SU-DHL-6 (cell line): ENCODE results near the gene EEFSEC.

Source experiments
- H2AFZ ChIP-seq: fragments of 200-600 bp; sonication (generic); 2 replicates; pipeline ENCODE4 v1.6.1; 2014; ENCODE audit warnings: low read depth, mild to moderate bottlenecking, moderate library complexity, mixed read lengths, antibody characterized with exemption, low read length; ENCODE audit not compliant: severe bottlenecking
- H3F3A ChIP-seq: fragments of 200-600 bp; shearing (Covaris generic); 2 replicates; pipeline ENCODE4 v1.6.0; 2016; ENCODE audit warnings: antibody characterized with exemption, mild to moderate bottlenecking; ENCODE audit not compliant: insufficient read depth
- H3K27ac ChIP-seq: fragments of 200-600 bp; sonication (generic); 2 replicates; pipeline ENCODE4 v1.5.1; 2016; ENCODE audit warnings: low read depth, mild to moderate bottlenecking, low read length, moderate library complexity, mixed read lengths
- H3K27me3 ChIP-seq: fragments of 200-600 bp; sonication (generic), shearing (Covaris generic); 2 replicates; pipeline ENCODE4 v1.6.0; 2014; ENCODE audit warnings: mild to moderate bottlenecking, low read length
- H3K36me3 ChIP-seq: fragments of 200-600 bp; sonication (generic); 2 replicates; pipeline ENCODE4 v1.6.1; 2014; ENCODE audit warnings: mild to moderate bottlenecking, low read length, mixed read lengths
- H3K4me2 ChIP-seq: fragments of 300-600, 200-600 bp; shearing (Covaris generic), sonication (generic); 2 replicates; pipeline ENCODE4 v1.6.0; 2014; ENCODE audit warnings: low read length, low read depth, mild to moderate bottlenecking; ENCODE audit not compliant: poor library complexity, severe bottlenecking
- H3K4me3 ChIP-seq: fragments of 200-600 bp; sonication (generic); 2 replicates; pipeline ENCODE4 v1.5.1; 2014; ENCODE audit warnings: antibody characterized with exemption, low read length, mild to moderate bottlenecking, mixed read lengths; ENCODE audit not compliant: insufficient read depth, poor library complexity, severe bottlenecking
- H3K79me2 ChIP-seq: fragments of 200-600 bp; sonication (generic); 2 replicates; pipeline ENCODE4 v1.6.1; 2014; ENCODE audit warnings: mild to moderate bottlenecking, low read length, moderate library complexity; ENCODE audit not compliant: insufficient read depth
- H3K9ac ChIP-seq: fragments of 200-600 bp; sonication (generic); 2 replicates; pipeline ENCODE4 v1.7.0; 2014; ENCODE audit warnings: mild to moderate bottlenecking, low read length
- H3K9me2 ChIP-seq: fragments of 200-600 bp; sonication (generic); replicated peaks from 2 replicates; pipeline ENCODE4 v1.6.1; 2014; ENCODE audit warnings: low read length; ENCODE audit not compliant: insufficient read depth
- H3K9me3 ChIP-seq: fragments of 200-600 bp; sonication (generic); 2 replicates; pipeline ENCODE4 v1.6.1; 2014; ENCODE audit warnings: low read length, mixed read lengths; ENCODE audit not compliant: insufficient read depth
- H4K20me1 ChIP-seq: fragments of 200-600 bp; sonication (generic); 2 replicates; pipeline ENCODE4 v1.6.1; 2014; ENCODE audit warnings: low read depth, mild to moderate bottlenecking, antibody characterized with exemption, low read length, moderate library complexity, mixed read lengths
- EZH2phosphoT487 ChIP-seq: fragments of 200-600 bp; sonication (generic), shearing (Covaris generic); conservative IDR thresholded peaks from 2 replicates; pipeline ENCODE4 v1.6.1; 2018; ENCODE audit warnings: mild to moderate bottlenecking, antibody characterized with exemption, low read length, moderate library complexity, mixed read lengths
- TF ChIP-seq, protein P1 (sequence below): fragments of 200-600 bp; sonication (generic); IDR thresholded peaks from one replicate; pipeline ENCODE4 v1.5.1; 2017; ENCODE audit warnings: antibody characterized with exemption, mild to moderate bottlenecking, low read length, moderate library complexity; ENCODE audit not compliant: insufficient read depth, poor library complexity, severe bottlenecking

Gene EEFSEC

DNA sequence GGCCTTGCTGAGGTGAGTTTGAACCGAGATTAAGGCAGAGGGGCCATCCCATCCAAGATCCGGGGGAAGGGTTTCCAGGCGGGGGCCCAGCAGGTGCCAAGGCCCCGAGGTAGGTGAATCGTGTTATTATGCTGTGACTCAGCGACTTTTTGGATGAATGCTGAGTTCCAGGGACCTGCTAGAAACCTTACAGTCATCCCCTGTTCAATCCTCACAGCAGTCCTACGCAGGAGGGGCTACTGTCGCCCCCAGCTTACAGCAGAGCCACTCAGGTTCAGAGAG, 272.5 kb downstream of the EEFSEC start:
- no peaks in the 10 kb centered on the region for H4K20me1 ChIP-seq
- no peaks in the 10 kb centered on the region for H3F3A ChIP-seq
- H3K27ac ChIP-seq = no peak overlapping the region
- H2AFZ ChIP-seq = no peak overlapping the region
- H3K9me2 ChIP-seq = no peaks in the 10 kb centered on the region
- H3K9ac ChIP-seq = no peak overlapping the region
- H3K9me3 ChIP-seq = no peaks in the 10 kb centered on the region
- no peak overlapping the region for H3K4me2 ChIP-seq
- H3K4me3 ChIP-seq = no peak overlapping the region
- no peaks in the 10 kb centered on the region for H3K36me3 ChIP-seq
- H3K27me3 ChIP-seq = no peaks in the 10 kb centered on the region
- no peaks in the 10 kb centered on the region for H3K79me2 ChIP-seq
- no peak for TF ChIP-seq EZH2phosphoT487
- TF ChIP-seq, protein P1, sequence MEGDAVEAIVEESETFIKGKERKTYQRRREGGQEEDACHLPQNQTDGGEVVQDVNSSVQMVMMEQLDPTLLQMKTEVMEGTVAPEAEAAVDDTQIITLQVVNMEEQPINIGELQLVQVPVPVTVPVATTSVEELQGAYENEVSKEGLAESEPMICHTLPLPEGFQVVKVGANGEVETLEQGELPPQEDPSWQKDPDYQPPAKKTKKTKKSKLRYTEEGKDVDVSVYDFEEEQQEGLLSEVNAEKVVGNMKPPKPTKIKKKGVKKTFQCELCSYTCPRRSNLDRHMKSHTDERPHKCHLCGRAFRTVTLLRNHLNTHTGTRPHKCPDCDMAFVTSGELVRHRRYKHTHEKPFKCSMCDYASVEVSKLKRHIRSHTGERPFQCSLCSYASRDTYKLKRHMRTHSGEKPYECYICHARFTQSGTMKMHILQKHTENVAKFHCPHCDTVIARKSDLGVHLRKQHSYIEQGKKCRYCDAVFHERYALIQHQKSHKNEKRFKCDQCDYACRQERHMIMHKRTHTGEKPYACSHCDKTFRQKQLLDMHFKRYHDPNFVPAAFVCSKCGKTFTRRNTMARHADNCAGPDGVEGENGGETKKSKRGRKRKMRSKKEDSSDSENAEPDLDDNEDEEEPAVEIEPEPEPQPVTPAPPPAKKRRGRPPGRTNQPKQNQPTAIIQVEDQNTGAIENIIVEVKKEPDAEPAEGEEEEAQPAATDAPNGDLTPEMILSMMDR = no peak

DNA sequence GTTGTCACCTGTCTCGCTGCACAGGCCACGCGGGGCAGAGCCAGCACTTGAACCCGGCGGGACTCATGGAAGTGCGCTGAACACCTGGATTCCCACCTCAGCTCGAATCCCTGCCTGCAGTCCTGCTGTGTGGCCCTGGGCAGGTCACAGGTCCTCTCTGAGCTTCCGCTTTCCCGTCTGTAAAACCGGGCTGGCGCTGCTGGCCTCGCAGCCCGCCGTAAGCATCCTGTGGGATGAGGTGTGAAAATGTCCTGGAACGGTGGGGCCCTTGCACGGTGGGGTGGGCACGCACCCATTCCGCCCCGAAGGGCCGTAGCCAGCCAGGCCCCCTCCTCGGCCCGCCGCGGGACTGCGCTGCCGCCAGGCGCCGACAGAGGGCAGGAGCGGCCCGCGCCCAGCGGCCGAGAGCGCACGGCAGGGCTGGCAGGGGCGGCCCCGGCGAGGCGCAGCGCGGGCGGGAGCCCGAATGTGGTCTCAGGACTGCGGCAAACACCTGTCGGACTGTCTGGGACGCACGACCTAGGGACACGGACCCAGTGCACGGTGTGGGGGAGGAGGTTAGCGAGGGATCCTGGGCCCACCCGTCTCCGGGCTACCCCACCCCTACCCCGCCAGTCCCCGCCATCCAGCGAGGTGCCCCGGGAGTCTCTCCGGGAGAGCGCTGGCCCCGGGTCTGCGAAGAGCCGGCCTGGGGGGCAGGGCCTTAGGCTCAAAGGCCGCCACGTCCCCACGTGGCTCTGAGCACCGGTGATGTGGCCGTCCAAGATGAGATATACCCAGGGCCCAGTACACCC, 273.0 kb downstream of the EEFSEC start:
- Histone ChIP-seq H4K20me1 (no peaks in the 10 kb centered on the region), H3K9ac (no peak overlapping the region), H3K36me3 (no peaks in the 10 kb centered on the region), H2AFZ (no peak overlapping the region), H3K79me2 (no peaks in the 10 kb centered on the region), H3K4me3 (no peak overlapping the region), H3K27ac (no peak overlapping the region), H3K4me2 (peak overlapping the region; percentile 29), H3F3A (no peaks in the 10 kb centered on the region), H3K27me3 (no peaks in the 10 kb centered on the region), H3K9me3 (no peaks in the 10 kb centered on the region), H3K9me2 (no peaks in the 10 kb centered on the region)
- TF ChIP-seq, protein P1 = peak; percentile 68
- no peak for TF ChIP-seq EZH2phosphoT487

DNA sequence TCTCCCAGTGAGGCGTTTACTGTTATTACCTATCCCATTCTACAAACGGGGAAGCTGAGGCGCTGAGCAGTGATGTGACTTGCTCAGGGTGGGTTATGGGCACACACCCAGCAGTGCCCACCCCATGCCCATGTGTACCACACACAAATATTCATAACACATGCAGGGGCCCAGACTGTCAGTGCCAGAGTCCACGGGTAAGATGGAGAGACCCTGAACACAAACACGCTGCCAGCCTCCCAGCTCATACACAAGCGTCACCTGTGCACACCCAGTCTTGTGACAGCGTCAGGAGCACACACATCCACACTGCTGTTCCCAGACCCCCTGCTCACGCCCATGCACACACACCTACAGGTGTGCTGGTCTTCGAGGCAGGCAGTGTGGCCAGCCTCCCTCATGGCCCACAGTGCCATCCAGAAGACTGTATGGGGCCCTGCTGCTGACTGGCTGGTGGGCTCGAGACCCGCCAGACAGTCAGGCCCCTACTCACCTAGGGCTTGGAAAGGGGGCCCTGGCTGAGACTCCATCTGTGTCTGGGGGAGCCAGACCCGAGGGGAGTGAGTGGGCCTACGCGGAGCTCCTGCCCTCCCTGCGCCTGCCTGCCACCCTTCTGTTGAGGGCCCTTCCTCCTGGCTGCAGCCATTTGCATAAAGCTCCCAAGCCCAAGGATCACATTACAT, 274.0 kb downstream of the EEFSEC start:
- no peak overlapping the region for H3K27ac ChIP-seq
- H2AFZ ChIP-seq = no peak overlapping the region
- H3K9ac ChIP-seq = no peak overlapping the region

More for the DNA sequence above, 274.0 kb downstream of the EEFSEC start:
- no peaks in the 10 kb centered on the region for H3F3A ChIP-seq
- H3K4me2 ChIP-seq = no peak overlapping the region
- H3K79me2 ChIP-seq = no peaks in the 10 kb centered on the region
- H4K20me1 ChIP-seq = no peaks in the 10 kb centered on the region
- H3K27me3 ChIP-seq = no peaks in the 10 kb centered on the region
- no peak overlapping the region for H3K4me3 ChIP-seq
- no peaks in the 10 kb centered on the region for H3K9me3 ChIP-seq
- no peaks in the 10 kb centered on the region for H3K9me2 ChIP-seq
- TF ChIP-seq, protein P1 = no peak
- no peak for TF ChIP-seq EZH2phosphoT487
- no peaks in the 10 kb centered on the region for H3K36me3 ChIP-seq
